HepG2 (cell line): ENCODE measurements around the gene KCNIP4.

Experiments
- CHD2 ChIP-seq: IDR thresholded peaks from 2 replicates; pipeline ENCODE4 v1.6.1; 2011; ENCODE audit warnings: low read depth, low read length, improper control_type of control experiment
- CREM ChIP-seq, 2 experiments: sonication (generic) in 1 of 2; formaldehyde crosslinking in 1 of 2; IDR thresholded peaks; 2 replicates each; pipeline versions ENCODE4 v1.4.0 to v1.6.1; 2016 to 2020; ENCODE audit warnings: antibody characterized with exemption in 1 of 2, mild to moderate bottlenecking in 1 of 2, missing genetic modification reagents in 1 of 2
- FOXA1 ChIP-seq, 2 experiments: fragments of 450-650 bp in 1 of 2; sonication (generic) in 1 of 2; formaldehyde crosslinking in 1 of 2; IDR thresholded peaks; 2 replicates each; pipeline versions ENCODE4 v1.4.0 to v1.6.1; 2016 to 2020; ENCODE audit warnings: missing genetic modification reagents in 1 of 2
- JUND ChIP-seq: sonication (generic); formaldehyde crosslinking; IDR thresholded peaks from 2 replicates; pipeline ENCODE4 v1.8.0; 2022; ENCODE audit warnings: mild to moderate bottlenecking, missing genetic modification reagents
- KDM1A ChIP-seq: IDR thresholded peaks from 2 replicates; pipeline ENCODE4 v1.6.1; 2016; ENCODE audit warnings: missing compliant biosample characterization
- MXI1 ChIP-seq: IDR thresholded peaks from 3 replicates; pipeline ENCODE4 v1.6.1; 2012; ENCODE audit warnings: low read depth, low read length, inconsistent platforms, borderline replicate concordance
- RAD51 ChIP-seq: fragments of 450-650 bp; IDR thresholded peaks from 2 replicates; pipeline ENCODE4 v1.6.1; 2016; ENCODE audit warnings: borderline replicate concordance
- ZNF317 ChIP-seq: sonication (generic); formaldehyde crosslinking; IDR thresholded peaks from 2 replicates; pipeline ENCODE4 v1.5.0; 2020; ENCODE audit warnings: mild to moderate bottlenecking, missing genetic modification reagents
- TF ChIP-seq, protein P1 (sequence below): sonication (generic); formaldehyde crosslinking; IDR thresholded peaks from 2 replicates; pipeline ENCODE4 v1.5.1; 2020; ENCODE audit warnings: mild to moderate bottlenecking, missing genetic modification reagents, moderate library complexity
- TF ChIP-seq, protein P2 (sequence below): IDR thresholded peaks from 2 replicates; pipeline ENCODE4 v1.6.1; 2012; ENCODE audit warnings: low read length, improper control_type of control experiment
- TF ChIP-seq, protein P3 (sequence below): IDR thresholded peaks from 2 replicates; pipeline ENCODE4 v1.6.1; 2016; ENCODE audit warnings: low read depth, control low read depth
- TF ChIP-seq, protein P4 (sequence below): sonication (generic); formaldehyde crosslinking; IDR thresholded peaks from 2 replicates; pipeline ENCODE4 v1.5.0; 2020; ENCODE audit warnings: mild to moderate bottlenecking, missing genetic modification reagents

DNA sequence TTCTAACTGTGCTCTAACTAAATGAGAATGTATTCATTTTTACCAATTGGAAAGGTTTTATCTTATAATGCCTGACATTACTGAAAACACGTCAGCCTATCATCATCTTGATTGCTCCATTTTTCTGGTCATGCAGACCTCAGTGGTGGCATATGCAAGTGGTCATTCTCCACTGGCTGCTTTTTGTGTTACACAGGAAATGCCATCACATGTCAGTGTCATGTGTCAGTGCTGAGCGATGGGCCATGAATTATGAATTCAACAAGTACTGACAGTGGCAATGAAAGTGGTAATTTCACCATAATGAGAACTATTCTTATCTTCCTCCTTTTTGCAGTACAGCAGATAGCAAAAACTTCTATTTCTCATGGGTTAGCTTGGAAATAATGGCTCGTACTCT, 1057.8 kb downstream of the KCNIP4 start:
- TF ChIP-seq MXI1 (no peak), RAD51 (no peak), ZNF317 (CRISPR knock-in tag) (no peak), CREM (IDR thresholded peaks at IDR 0.05) (no peak), CREM (CRISPR knock-in tag; IDR thresholded peaks at IDR 0.05) (no peak), JUND (no peak), CHD2 (no peak), KDM1A (CRISPR knock-in tag) (no peak), FOXA1 (IDR thresholded peaks at IDR 0.05) (no peak), FOXA1 (CRISPR knock-in tag; IDR thresholded peaks at IDR 0.05) (no peak)
- TF ChIP-seq, protein P1, sequence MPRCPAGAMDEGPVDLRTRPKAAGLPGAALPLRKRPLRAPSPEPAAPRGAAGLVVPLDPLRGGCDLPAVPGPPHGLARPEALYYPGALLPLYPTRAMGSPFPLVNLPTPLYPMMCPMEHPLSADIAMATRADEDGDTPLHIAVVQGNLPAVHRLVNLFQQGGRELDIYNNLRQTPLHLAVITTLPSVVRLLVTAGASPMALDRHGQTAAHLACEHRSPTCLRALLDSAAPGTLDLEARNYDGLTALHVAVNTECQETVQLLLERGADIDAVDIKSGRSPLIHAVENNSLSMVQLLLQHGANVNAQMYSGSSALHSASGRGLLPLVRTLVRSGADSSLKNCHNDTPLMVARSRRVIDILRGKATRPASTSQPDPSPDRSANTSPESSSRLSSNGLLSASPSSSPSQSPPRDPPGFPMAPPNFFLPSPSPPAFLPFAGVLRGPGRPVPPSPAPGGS (CRISPR knock-in tag) = no peak
- TF ChIP-seq, protein P2, sequence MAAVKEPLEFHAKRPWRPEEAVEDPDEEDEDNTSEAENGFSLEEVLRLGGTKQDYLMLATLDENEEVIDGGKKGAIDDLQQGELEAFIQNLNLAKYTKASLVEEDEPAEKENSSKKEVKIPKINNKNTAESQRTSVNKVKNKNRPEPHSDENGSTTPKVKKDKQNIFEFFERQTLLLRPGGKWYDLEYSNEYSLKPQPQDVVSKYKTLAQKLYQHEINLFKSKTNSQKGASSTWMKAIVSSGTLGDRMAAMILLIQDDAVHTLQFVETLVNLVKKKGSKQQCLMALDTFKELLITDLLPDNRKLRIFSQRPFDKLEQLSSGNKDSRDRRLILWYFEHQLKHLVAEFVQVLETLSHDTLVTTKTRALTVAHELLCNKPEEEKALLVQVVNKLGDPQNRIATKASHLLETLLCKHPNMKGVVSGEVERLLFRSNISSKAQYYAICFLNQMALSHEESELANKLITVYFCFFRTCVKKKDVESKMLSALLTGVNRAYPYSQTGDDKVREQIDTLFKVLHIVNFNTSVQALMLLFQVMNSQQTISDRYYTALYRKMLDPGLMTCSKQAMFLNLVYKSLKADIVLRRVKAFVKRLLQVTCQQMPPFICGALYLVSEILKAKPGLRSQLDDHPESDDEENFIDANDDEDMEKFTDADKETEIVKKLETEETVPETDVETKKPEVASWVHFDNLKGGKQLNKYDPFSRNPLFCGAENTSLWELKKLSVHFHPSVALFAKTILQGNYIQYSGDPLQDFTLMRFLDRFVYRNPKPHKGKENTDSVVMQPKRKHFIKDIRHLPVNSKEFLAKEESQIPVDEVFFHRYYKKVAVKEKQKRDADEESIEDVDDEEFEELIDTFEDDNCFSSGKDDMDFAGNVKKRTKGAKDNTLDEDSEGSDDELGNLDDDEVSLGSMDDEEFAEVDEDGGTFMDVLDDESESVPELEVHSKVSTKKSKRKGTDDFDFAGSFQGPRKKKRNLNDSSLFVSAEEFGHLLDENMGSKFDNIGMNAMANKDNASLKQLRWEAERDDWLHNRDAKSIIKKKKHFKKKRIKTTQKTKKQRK = no peak
- TF ChIP-seq, protein P3, sequence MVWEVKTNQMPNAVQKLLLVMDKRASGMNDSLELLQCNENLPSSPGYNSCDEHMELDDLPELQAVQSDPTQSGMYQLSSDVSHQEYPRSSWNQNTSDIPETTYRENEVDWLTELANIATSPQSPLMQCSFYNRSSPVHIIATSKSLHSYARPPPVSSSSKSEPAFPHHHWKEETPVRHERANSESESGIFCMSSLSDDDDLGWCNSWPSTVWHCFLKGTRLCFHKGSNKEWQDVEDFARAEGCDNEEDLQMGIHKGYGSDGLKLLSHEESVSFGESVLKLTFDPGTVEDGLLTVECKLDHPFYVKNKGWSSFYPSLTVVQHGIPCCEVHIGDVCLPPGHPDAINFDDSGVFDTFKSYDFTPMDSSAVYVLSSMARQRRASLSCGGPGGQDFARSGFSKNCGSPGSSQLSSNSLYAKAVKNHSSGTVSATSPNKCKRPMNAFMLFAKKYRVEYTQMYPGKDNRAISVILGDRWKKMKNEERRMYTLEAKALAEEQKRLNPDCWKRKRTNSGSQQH (CRISPR knock-in tag) = no peak
- TF ChIP-seq, protein P4, sequence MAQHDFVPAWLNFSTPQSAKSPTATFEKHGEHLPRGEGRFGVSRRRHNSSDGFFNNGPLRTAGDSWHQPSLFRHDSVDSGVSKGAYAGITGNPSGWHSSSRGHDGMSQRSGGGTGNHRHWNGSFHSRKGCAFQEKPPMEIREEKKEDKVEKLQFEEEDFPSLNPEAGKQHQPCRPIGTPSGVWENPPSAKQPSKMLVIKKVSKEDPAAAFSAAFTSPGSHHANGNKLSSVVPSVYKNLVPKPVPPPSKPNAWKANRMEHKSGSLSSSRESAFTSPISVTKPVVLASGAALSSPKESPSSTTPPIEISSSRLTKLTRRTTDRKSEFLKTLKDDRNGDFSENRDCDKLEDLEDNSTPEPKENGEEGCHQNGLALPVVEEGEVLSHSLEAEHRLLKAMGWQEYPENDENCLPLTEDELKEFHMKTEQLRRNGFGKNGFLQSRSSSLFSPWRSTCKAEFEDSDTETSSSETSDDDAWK (CRISPR knock-in tag) = no peak
